Gastroesophageal sphincter (tissue), 3 donors: ENCODE results near the gene WFDC1.

Experiments used
- POLR2AphosphoS5 ChIP-seq: sonication (generic); formaldehyde crosslinking; IDR thresholded peaks from one replicate; pipeline ENCODE4 v1.6.1; 2017; ENCODE audit warnings: antibody characterized with exemption
- TF ChIP-seq, protein P1 (sequence below), 4 experiments: fragments of 200-600 bp in 2 of 4; fragments of 450-650 bp in 2 of 4; sonication (generic) in 1 of 4; IDR thresholded peaks; one replicate each; pipeline ENCODE4 v1.5.1; 2017 to 2019; ENCODE audit warnings: antibody characterized with exemption in 4 of 4, mild to moderate bottlenecking in 2 of 4, moderate library complexity in 2 of 4

DNA sequence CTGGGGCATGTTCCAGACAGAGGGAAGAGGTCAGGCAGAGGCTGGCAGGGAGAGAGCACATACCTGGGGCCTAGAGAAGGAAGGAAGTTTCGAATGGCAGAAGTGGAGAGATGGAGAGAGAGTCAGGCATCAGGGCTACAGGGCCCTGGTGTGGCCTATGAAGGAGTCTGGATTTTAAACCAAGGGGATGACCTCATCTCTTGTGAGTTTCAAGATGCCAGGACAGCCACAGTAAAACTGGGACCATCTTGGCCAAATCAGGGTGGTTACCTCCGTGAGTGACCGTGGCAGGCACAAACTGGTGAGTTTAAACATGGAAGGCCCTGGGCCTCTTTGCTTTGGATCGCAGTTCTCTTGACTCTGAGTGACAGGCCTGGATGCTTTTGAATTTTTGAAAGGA, 66.1 kb downstream of the WFDC1 start:
- TF ChIP-seq, protein P1, sequence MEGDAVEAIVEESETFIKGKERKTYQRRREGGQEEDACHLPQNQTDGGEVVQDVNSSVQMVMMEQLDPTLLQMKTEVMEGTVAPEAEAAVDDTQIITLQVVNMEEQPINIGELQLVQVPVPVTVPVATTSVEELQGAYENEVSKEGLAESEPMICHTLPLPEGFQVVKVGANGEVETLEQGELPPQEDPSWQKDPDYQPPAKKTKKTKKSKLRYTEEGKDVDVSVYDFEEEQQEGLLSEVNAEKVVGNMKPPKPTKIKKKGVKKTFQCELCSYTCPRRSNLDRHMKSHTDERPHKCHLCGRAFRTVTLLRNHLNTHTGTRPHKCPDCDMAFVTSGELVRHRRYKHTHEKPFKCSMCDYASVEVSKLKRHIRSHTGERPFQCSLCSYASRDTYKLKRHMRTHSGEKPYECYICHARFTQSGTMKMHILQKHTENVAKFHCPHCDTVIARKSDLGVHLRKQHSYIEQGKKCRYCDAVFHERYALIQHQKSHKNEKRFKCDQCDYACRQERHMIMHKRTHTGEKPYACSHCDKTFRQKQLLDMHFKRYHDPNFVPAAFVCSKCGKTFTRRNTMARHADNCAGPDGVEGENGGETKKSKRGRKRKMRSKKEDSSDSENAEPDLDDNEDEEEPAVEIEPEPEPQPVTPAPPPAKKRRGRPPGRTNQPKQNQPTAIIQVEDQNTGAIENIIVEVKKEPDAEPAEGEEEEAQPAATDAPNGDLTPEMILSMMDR (IDR thresholded peaks at IDR 0.05): no peak
- no peak for TF ChIP-seq POLR2AphosphoS5
